HG03066 (cell line): ENCODE measurements around the gene RAB3IL1.

ENCODE experiments used
- ATAC-seq: cut with Tn5 transposase; IDR thresholded peaks from one replicate; pipeline ENCODE4 v1.9.1; 2021; ENCODE audit warnings: low read depth; ENCODE audit not compliant: unreplicated experiment

Gene RAB3IL1

GRCh38 chr11:61870541-61871031, 46.8 kb downstream of the RAB3IL1 start:
- ATAC-seq, result no peak

GRCh38 chr11:61869708-61870451, 47.5 kb downstream of the RAB3IL1 start:
- no peak for ATAC-seq

- ATAC-seq, result no peak
Observed at GRCh38 chr11:61869429-61869707, 48.0 kb downstream of the RAB3IL1 start.

GRCh38 chr11:61868571-61869428, 48.6 kb downstream of the RAB3IL1 start:
- no peak for ATAC-seq

- ATAC-seq, result no peak
Observed at GRCh38 chr11:61866958-61867343, 50.4 kb downstream of the RAB3IL1 start.

GRCh38 chr11:61866231-61866957, 51.0 kb downstream of the RAB3IL1 start:
- no peak for ATAC-seq

GRCh38 chr11:61864814-61865775, 52.3 kb downstream of the RAB3IL1 start:
- ATAC-seq, result no peak

GRCh38 chr11:61863548-61864081, 53.8 kb downstream of the RAB3IL1 start:
- ATAC-seq, result no peak

GRCh38 chr11:61862714-61863547, 54.4 kb downstream of the RAB3IL1 start:
- no peak for ATAC-seq

- ATAC-seq, result no peak
Observed at GRCh38 chr11:61861634-61862033, 55.7 kb downstream of the RAB3IL1 start.

GRCh38 chr11:61860054-61860903, 57.1 kb downstream of the RAB3IL1 start:
- ATAC-seq, result no peak

- no peak for ATAC-seq
Observed at GRCh38 chr11:61855939-61856680, 61.3 kb downstream of the RAB3IL1 start.

- no peak for ATAC-seq
Observed at GRCh38 chr11:61854966-61855714, 62.2 kb downstream of the RAB3IL1 start.

GRCh38 chr11:61854206-61854895, 63.0 kb downstream of the RAB3IL1 start:
- no peak for ATAC-seq

- no peak for ATAC-seq
Observed at GRCh38 chr11:61853698-61854169, 63.6 kb downstream of the RAB3IL1 start.

GRCh38 chr11:61851900-61852295, 65.5 kb downstream of the RAB3IL1 start:
- ATAC-seq, result no peak
